Vagina (tissue), 2 donors: ENCODE data around the gene CTNNB1.

ENCODE experiments used
- CTCF ChIP-seq, 3 experiments: fragments of 450-650 bp in 2 of 3; fragments of 200-600 bp in 1 of 3; sonication (generic) in 1 of 3; IDR thresholded peaks; one replicate each; pipeline ENCODE4 v1.5.1; 2017 to 2019; ENCODE audit warnings: antibody characterized with exemption in 3 of 3, mild to moderate bottlenecking in 2 of 3, moderate library complexity in 2 of 3
- POLR2A ChIP-seq, 2 donors: fragments of 450-650 bp; IDR thresholded peaks; one replicate each; pipeline ENCODE4 v1.6.1; 2017; ENCODE audit warnings: antibody characterized with exemption in 2 of 2, mild to moderate bottlenecking in 2 of 2, moderate library complexity in 2 of 2
- POLR2AphosphoS5 ChIP-seq, 2 donors: sonication (generic); formaldehyde crosslinking; IDR thresholded peaks; one replicate each; pipeline ENCODE4 v1.9.0; 2017; ENCODE audit warnings: antibody characterized with exemption in 2 of 2, mild to moderate bottlenecking in 2 of 2, low read depth in 1 of 2; ENCODE audit not compliant: insufficient read depth in 1 of 2

- TF ChIP-seq CTCF (IDR thresholded peaks at IDR 0.05) = no peak
- no peak for TF ChIP-seq POLR2A (IDR thresholded peaks at IDR 0.05)
- no peak for TF ChIP-seq POLR2AphosphoS5 (IDR thresholded peaks at IDR 0.05; ENCODE audit: insufficient read depth in 1 of 2, low read depth in 1 of 2)
These were observed 2.5 kb upstream of the CTNNB1 start for GRCh38 chr3:41196499-41197410.
